Liver (tissue), 9 donors: ENCODE results near the gene CHST6. TPM values are rescaled to one million over a fixed set of nuclear protein-coding genes. Genes with fewer than 3 reads are reported as not detected.

Experiments used
- DNase-seq: peaks from one replicate; pipeline ENCODE4 v3.0.0-alpha.2; 2017; ENCODE audit warnings: low spot score
- H3K27ac ChIP-seq, 2 donors: one replicate each; pipeline ENCODE4 v1.7.0; 2013; ENCODE audit warnings: inconsistent platforms in 2 of 2, low read length in 2 of 2, control low read depth in 1 of 2, low read depth in 1 of 2, mild to moderate bottlenecking in 1 of 2
- H3K27me3 ChIP-seq, 4 donors: one replicate each; pipeline versions ENCODE4 v1.6.1 to v1.7.0; 2013; ENCODE audit warnings: low read length in 3 of 4, inconsistent platforms in 1 of 4, mild to moderate bottlenecking in 1 of 4, moderate library complexity in 1 of 4; ENCODE audit not compliant: control insufficient read depth in 4 of 4, insufficient read depth in 4 of 4
- H3K36me3 ChIP-seq, 4 donors: one replicate each; pipeline versions ENCODE4 v1.6.1 to v1.7.0; 2013; ENCODE audit warnings: low read length in 3 of 4, mild to moderate bottlenecking in 3 of 4, low read depth in 1 of 4, moderate library complexity in 1 of 4; ENCODE audit not compliant: control insufficient read depth in 4 of 4, insufficient read depth in 3 of 4
- H3K4me1 ChIP-seq, 4 donors: one replicate each; pipeline versions ENCODE4 v1.6.1 to v1.7.0; 2013; ENCODE audit warnings: low read length in 3 of 4, mild to moderate bottlenecking in 3 of 4, moderate library complexity in 1 of 4; ENCODE audit not compliant: control insufficient read depth in 4 of 4, insufficient read depth in 4 of 4
- H3K4me3 ChIP-seq, 3 donors: one replicate each; pipeline versions ENCODE4 v1.6.1 to v1.7.0; 2013; ENCODE audit warnings: low read length in 3 of 3, control low read depth in 1 of 3, low read depth in 1 of 3, mild to moderate bottlenecking in 1 of 3
- H3K9ac ChIP-seq, 2 donors: one replicate each; pipeline ENCODE4 v1.7.0; 2013; ENCODE audit warnings: low read length in 2 of 2, mild to moderate bottlenecking in 2 of 2, moderate library complexity in 2 of 2, control low read depth in 1 of 2, low read depth in 1 of 2
- H3K9me3 ChIP-seq, 4 donors: one replicate each; pipeline versions ENCODE4 v1.6.1 to v1.7.0; 2013; ENCODE audit warnings: low read length in 3 of 4; ENCODE audit not compliant: control insufficient read depth in 4 of 4
- EGR1 ChIP-seq, 2 donors: IDR thresholded peaks; 2 replicates each; pipeline ENCODE4 v1.6.1; 2016 to 2018; ENCODE audit warnings: antibody characterized with exemption in 2 of 2, low read depth in 2 of 2
- FOXA1 ChIP-seq: IDR thresholded peaks from 2 replicates; pipeline ENCODE4 v1.6.1; 2016; ENCODE audit warnings: antibody characterized with exemption
- FOXA2 ChIP-seq: IDR thresholded peaks from 2 replicates; pipeline ENCODE4 v1.6.1; 2016; ENCODE audit warnings: antibody characterized with exemption
- GABPA ChIP-seq, 2 donors: IDR thresholded peaks in 1 of 2; conservative IDR thresholded peaks in 1 of 2; 2 replicates each; pipeline ENCODE4 v1.6.1; 2016; ENCODE audit warnings: antibody characterized with exemption in 2 of 2, mild to moderate bottlenecking in 1 of 2, moderate library complexity in 1 of 2
- HNF4A ChIP-seq, 2 donors: conservative IDR thresholded peaks; 2 replicates each; pipeline ENCODE4 v1.6.1; 2016; ENCODE audit warnings: antibody characterized with exemption in 2 of 2, mild to moderate bottlenecking in 2 of 2
- HNF4G ChIP-seq: IDR thresholded peaks from 2 replicates; pipeline ENCODE4 v1.6.1; 2016; ENCODE audit warnings: antibody characterized with exemption
- JUND ChIP-seq, 2 donors: IDR thresholded peaks; 2 replicates each; pipeline ENCODE4 v1.6.1; 2016; ENCODE audit warnings: antibody characterized with exemption in 2 of 2
- RAD21 ChIP-seq, 2 donors: IDR thresholded peaks; 2 replicates each; pipeline ENCODE4 v1.6.1; 2016; ENCODE audit warnings: antibody characterized with exemption in 2 of 2, mild to moderate bottlenecking in 2 of 2
- RXRA ChIP-seq, 2 donors: IDR thresholded peaks; 2 replicates each; pipeline ENCODE4 v1.6.1; 2017 to 2018; ENCODE audit warnings: antibody characterized with exemption in 2 of 2, mild to moderate bottlenecking in 1 of 2
- SP1 ChIP-seq: IDR thresholded peaks from 2 replicates; pipeline ENCODE4 v1.6.1; 2018; ENCODE audit warnings: antibody characterized with exemption, mild to moderate bottlenecking
- TAF1 ChIP-seq: conservative IDR thresholded peaks from 2 replicates; pipeline ENCODE4 v1.6.1; 2016; ENCODE audit warnings: antibody characterized with exemption, mild to moderate bottlenecking
- YY1 ChIP-seq: IDR thresholded peaks from 2 replicates; pipeline ENCODE4 v1.6.1; 2016; ENCODE audit warnings: antibody characterized with exemption, mild to moderate bottlenecking
- WGBS: extraction: QIAGEN DNeasy Blood & Tissue Kit; methylation state at CpG from one replicate; pipeline ENCODE4 v1.1.7; 2013; 5-methylcytosine and 5-hydroxymethylcytosine counted together
- polyA plus RNA-seq, 2 donors: library from polyadenylated mRNA; stranded (reverse) in 1 of 2; unstranded in 1 of 2; fragments of 200-250 nt in 1 of 2; fragments of >200 nt in 1 of 2; fragmentation: Nextera tagmentation in 1 of 2; extraction: Ambion mirVana in 1 of 2; gene quantifications; one replicate each; pipeline versions ENCODE4 v1.2.1 to v1.2.3, GENCODE V29; 2013 to 2015
- total RNA-seq, 2 donors: library from RNA; depleted of rRNA; stranded (reverse); fragments of >200 nt; gene quantifications; one replicate each; pipeline ENCODE4 v1.2.3, GENCODE V29; 2014
- TF ChIP-seq, protein P1 (sequence below): IDR thresholded peaks from 2 replicates; pipeline ENCODE4 v1.6.1; 2016; ENCODE audit warnings: antibody characterized with exemption
- TF ChIP-seq, protein P2 (sequence below): IDR thresholded peaks from 2 replicates; pipeline ENCODE4 v1.6.1; 2016; ENCODE audit warnings: antibody characterized with exemption
- TF ChIP-seq, protein P3 (sequence below): fragments of 150-350 bp; IDR thresholded peaks from 2 replicates; pipeline ENCODE4 v1.5.1; 2017; ENCODE audit warnings: improper control_type of control experiment, low read depth, low read length; ENCODE audit not compliant: missing input control
- donor health status: healthy.
- donor health status: healthy.
- donor health status: healthy.
- donor health status: healthy.
- donor health status: healthy.

The CHST6 gene
- total and polyA plus RNA-seq, 4 donors: under 0.01 to 0.17 TPM; not detected in 2

DNA sequence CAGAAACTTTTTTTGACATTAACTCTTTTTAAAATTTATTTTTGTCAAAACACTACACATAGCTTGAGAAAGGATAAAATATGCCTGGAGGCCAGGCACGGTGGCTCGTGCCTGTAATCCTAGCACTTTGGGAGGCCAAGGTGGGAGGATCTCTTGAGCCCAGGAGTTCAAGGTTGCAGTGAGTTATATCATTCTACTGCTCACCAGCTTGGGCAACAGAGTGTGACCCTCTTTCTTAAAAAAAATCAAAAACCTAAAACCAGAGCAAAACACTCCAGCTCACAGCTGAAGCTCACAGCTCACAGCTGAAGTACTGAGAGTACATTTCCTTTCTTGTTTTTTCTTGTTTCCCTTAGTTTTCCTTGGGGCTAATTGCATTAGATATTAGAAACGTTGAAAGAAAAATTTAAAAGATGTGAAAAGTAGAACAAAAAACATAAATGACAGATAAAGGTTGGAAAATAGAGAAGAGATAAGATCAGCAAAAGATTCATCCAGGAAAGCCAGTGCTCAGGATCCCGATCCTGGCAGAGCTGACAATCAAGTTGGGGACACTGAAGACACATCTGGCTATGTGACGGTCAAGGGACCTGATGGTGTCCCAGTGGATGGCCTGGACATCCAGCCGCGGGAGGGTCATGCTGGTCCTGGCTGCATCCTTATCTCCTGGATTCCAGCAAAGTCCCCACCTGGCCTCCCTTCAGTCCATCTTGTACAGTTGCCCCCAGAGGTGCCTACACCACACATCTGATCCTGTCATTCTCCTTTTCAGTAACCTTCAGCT is 9.8 kb downstream of the CHST6 start:
- no peak for DNase-seq
- H3K27ac ChIP-seq: no peak overlapping the region
- WGBS: 89% methylated on average over 7 of the region's 7 CpGs

DNA sequence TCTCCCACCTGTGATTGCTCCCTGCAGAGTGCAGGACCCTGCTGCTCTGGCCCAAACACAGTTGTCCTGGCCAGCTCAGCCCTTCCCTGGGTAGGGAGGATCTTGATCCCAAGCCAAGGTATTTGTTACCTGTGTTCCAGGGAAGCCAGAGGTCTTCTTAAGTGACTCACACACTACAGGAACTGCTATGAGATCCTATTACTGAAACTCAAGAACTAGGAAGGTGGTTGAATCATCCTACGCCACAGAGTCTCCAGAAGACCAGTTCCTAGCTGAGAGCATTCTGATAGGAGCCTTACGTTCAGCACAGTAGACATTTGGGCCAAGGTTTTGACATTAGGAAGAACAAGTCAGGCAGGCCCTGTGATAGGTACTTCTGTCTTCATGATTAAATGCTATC is 12.0 kb downstream of the CHST6 start:
- Histone ChIP-seq H3K9ac (no peak overlapping the region), H3K9me3 (no peaks in the 10 kb centered on the region), H3K27me3 (peaks cover 0 to 4% (median 1%) of the 10 kb centered on the region in 4 donors), H3K27ac (no peak overlapping the region), H3K4me3 (no peak overlapping the region), H3K4me1 (no peaks in the 10 kb centered on the region), H3K36me3 (no peaks in the 10 kb centered on the region)
- no peak for TF ChIP-seq RXRA (IDR thresholded peaks at IDR 0.05)
- TF ChIP-seq YY1: no peak
- TF ChIP-seq, protein P1, sequence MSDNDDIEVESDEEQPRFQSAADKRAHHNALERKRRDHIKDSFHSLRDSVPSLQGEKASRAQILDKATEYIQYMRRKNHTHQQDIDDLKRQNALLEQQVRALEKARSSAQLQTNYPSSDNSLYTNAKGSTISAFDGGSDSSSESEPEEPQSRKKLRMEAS: no peak
- TF ChIP-seq, protein P2, sequence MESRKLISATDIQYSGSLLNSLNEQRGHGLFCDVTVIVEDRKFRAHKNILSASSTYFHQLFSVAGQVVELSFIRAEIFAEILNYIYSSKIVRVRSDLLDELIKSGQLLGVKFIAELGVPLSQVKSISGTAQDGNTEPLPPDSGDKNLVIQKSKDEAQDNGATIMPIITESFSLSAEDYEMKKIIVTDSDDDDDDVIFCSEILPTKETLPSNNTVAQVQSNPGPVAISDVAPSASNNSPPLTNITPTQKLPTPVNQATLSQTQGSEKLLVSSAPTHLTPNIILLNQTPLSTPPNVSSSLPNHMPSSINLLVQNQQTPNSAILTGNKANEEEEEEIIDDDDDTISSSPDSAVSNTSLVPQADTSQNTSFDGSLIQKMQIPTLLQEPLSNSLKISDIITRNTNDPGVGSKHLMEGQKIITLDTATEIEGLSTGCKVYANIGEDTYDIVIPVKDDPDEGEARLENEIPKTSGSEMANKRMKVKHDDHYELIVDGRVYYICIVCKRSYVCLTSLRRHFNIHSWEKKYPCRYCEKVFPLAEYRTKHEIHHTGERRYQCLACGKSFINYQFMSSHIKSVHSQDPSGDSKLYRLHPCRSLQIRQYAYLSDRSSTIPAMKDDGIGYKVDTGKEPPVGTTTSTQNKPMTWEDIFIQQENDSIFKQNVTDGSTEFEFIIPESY: no peak
- TF ChIP-seq FOXA2: no peak
- TF ChIP-seq HNF4A (conservative IDR thresholded peaks at IDR 0.05): no peak
- TF ChIP-seq RAD21 (IDR thresholded peaks at IDR 0.05): no peak
- no peak for DNase-seq
- WGBS: 87% methylated on average over 2 of the region's 2 CpGs

More for the DNA sequence above, 9.8 kb downstream of the CHST6 start:
- no peaks in the 10 kb centered on the region for H3K9me3 ChIP-seq
- no peaks in the 10 kb centered on the region for H3K36me3 ChIP-seq
- no peak for TF ChIP-seq YY1
- no peak for TF ChIP-seq SP1
- TF ChIP-seq TAF1: no peak
- no peak for TF ChIP-seq RXRA (IDR thresholded peaks at IDR 0.05)
- no peak for TF ChIP-seq HNF4A (conservative IDR thresholded peaks at IDR 0.05)
- no peak for TF ChIP-seq EGR1 (IDR thresholded peaks at IDR 0.05; ENCODE audit: low read depth in 2 of 2)
- TF ChIP-seq, protein P2: no peak
- no peak overlapping the region for H3K4me3 ChIP-seq
- H3K27me3 ChIP-seq: peaks cover 0 to 4% (median 1%) of the 10 kb centered on the region in 4 donors
- no peak overlapping the region for H3K9ac ChIP-seq
- no peaks in the 10 kb centered on the region for H3K4me1 ChIP-seq

DNA sequence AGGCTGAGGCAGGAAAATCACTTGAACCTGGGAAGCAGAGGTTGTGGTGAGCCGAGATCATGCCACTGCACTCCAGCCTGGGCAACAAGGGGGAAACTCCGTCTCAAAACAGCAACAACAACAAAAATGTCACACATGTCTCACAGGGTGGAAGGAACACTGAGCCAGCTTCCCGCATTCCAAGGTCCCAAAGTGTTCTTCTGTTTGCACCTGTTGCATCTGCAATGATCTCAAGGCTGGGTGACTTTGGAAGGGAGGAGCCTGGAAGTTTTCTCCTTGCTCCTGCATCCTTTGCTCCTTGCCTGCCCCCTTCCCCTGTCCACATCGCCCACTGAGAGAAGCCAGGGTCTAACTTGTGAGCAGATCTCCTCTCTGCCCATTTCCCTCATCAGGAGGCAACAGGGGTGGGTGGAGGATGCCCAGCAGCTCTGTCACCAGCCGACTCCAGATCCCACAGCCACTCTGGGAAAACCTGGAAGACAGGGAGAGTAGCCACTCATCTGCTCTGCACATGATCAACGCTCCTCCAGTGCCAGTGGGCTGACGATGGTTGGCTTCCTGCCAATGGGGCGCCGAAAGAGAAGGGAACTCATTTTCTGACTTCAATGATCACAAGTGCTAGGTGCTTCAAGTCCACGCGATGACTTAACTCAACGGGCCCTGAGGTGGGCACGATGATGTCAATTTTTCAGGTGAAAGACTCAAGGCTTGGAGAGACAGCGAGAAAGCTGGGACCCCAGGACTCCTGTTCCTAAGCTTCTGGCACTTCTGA is 12.6 kb downstream of the CHST6 start:
- H3K9me3 ChIP-seq: no peaks in the 10 kb centered on the region
- no peaks in the 10 kb centered on the region for H3K4me1 ChIP-seq

More for the DNA sequence above, 12.6 kb downstream of the CHST6 start:
- Histone ChIP-seq H3K27ac (no peak overlapping the region), H3K4me3 (no peak overlapping the region), H3K27me3 (peaks cover 0 to 4% (median 1%) of the 10 kb centered on the region in 4 donors), H3K36me3 (no peaks in the 10 kb centered on the region), H3K9ac (no peak overlapping the region)
- DNase-seq: no peak
- WGBS: 80% methylated on average over 14 of the region's 14 CpGs
- TF ChIP-seq JUND (IDR thresholded peaks at IDR 0.05) (no peak), GABPA (IDR thresholded peaks at IDR 0.05 in 1 of 2, conservative IDR thresholded peaks at IDR 0.05 in 1 of 2) (no peak), RXRA (IDR thresholded peaks at IDR 0.05) (no peak), RAD21 (IDR thresholded peaks at IDR 0.05) (no peak), EGR1 (IDR thresholded peaks at IDR 0.05; ENCODE audit: low read depth in 2 of 2) (no peak), HNF4G (no peak), YY1 (no peak), SP1 (no peak), FOXA1 (no peak)
- TF ChIP-seq, protein P1: no peak
- TF ChIP-seq, protein P3, sequence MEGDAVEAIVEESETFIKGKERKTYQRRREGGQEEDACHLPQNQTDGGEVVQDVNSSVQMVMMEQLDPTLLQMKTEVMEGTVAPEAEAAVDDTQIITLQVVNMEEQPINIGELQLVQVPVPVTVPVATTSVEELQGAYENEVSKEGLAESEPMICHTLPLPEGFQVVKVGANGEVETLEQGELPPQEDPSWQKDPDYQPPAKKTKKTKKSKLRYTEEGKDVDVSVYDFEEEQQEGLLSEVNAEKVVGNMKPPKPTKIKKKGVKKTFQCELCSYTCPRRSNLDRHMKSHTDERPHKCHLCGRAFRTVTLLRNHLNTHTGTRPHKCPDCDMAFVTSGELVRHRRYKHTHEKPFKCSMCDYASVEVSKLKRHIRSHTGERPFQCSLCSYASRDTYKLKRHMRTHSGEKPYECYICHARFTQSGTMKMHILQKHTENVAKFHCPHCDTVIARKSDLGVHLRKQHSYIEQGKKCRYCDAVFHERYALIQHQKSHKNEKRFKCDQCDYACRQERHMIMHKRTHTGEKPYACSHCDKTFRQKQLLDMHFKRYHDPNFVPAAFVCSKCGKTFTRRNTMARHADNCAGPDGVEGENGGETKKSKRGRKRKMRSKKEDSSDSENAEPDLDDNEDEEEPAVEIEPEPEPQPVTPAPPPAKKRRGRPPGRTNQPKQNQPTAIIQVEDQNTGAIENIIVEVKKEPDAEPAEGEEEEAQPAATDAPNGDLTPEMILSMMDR: no peak
